ENCODE measurements around the gene MIOX. TPM values are rescaled to one million over a fixed set of nuclear protein-coding genes. Genes with fewer than 3 reads are reported as not detected.
A peak's percentile ranks its signal among the peaks of the same experiment; 100 is the strongest.

Gene MIOX
- total and polyA plus RNA-seq, 2 of the 13 experiments (the other 11 are each of a cell fraction or from before 2014, with no cell fraction given): 1.5 to 2.9 TPM

- 0 out of 2 replicates have a peak, but pooled peaks have one; percentile 44 for TF ChIP-seq ZNF609 (CRISPR knock-in tag; IDR thresholded peaks at IDR 0.05; ENCODE audit: borderline replicate concordance)
- TF ChIP-seq HOXA3 (CRISPR knock-in tag; IDR thresholded peaks at IDR 0.05): no peak
- peak; percentile 42; the same call in 1 of the 2 replicates for TF ChIP-seq ZNF747 (CRISPR knock-in tag; IDR thresholded peaks at IDR 0.05; ENCODE audit: borderline replicate concordance)
- no peak for TF ChIP-seq ADNP (CRISPR knock-in tag; IDR thresholded peaks at IDR 0.05)
- peak; percentile 48; the same call in 1 of the 2 replicates for TF ChIP-seq ZFP82 (CRISPR knock-in tag; IDR thresholded peaks at IDR 0.05; ENCODE audit: borderline replicate concordance)
- 0 out of 2 replicates have a peak, but pooled peaks have one; percentile 1 for TF ChIP-seq ZMYM4 (CRISPR knock-in tag; IDR thresholded peaks at IDR 0.05)
- no peak; the same call in 1 of the 2 replicates for TF ChIP-seq CEBPG (CRISPR knock-in tag; IDR thresholded peaks at IDR 0.05)
- 0 out of 2 replicates have a peak, but pooled peaks have one; percentile 65 for TF ChIP-seq ZNF780A (CRISPR knock-in tag; IDR thresholded peaks at IDR 0.05)
- TF ChIP-seq HOXD1 (CRISPR knock-in tag; IDR thresholded peaks at IDR 0.05): no peak
- peak; percentile 19 for TF ChIP-seq PATZ1 (CRISPR knock-in tag; IDR thresholded peaks at IDR 0.05)
- 0 out of 2 replicates have a peak, but pooled peaks have one; percentile 70 for TF ChIP-seq CC2D1A (CRISPR knock-in tag; IDR thresholded peaks at IDR 0.05)
- TF ChIP-seq CSRNP2 (CRISPR knock-in tag; conservative IDR thresholded peaks at IDR 0.05; ENCODE audit: low read depth): 0 out of 2 replicates have a peak, but pooled peaks have one; percentile 53
Measured at GRCh38 chr22:50530877-50531545, 44.4 kb downstream of the MIOX start (continued).
